ENCODE measurements around the gene MLEC.

Gene MLEC, protein sequence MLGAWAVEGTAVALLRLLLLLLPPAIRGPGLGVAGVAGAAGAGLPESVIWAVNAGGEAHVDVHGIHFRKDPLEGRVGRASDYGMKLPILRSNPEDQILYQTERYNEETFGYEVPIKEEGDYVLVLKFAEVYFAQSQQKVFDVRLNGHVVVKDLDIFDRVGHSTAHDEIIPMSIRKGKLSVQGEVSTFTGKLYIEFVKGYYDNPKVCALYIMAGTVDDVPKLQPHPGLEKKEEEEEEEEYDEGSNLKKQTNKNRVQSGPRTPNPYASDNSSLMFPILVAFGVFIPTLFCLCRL

DNA sequence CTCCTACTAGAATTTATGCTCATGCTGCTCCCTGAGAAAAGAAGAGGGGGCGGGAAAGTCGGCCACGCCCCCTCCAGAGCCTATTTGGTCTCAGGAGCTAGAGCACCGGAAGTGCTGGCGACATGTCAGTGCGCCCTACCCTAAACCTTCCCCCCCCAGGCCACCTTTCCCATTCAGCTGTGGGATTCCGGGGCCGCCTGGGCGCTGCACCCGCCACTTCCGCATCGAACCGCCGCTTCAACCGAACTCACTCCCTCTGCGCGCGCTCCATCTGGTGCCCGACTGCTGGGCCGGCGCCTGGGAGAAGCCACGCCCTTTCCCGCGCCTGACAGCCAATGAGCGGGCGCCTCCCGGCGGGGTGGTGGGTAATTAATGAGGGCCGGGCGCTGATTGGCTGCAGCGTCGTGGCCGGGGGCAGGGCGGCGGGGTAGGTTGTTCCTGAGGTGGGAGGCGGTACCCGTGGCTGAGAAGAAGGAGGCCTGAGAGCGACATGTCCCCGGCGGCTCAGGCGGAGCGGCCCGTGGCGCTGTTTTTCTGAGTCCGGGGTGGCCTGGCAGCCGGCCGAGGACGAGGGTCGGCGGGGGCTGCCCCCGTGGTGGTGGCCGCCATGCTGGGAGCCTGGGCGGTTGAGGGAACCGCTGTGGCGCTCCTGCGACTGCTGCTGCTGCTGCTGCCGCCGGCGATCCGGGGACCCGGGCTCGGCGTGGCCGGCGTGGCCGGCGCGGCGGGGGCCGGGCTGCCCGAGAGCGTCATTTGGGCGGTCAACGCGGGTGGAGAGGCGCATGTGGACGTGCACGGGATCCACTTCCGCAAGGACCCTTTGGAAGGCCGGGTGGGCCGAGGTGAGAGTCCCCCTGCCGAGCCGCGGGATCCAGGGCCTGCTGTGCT, at the start of gene MLEC:
Gene MLEC (plus strand): TSS at position 460 of the 888 bp plus-strand sequence. CDS start 148 bp downstream, at position 608.
- peak; percentile 96 for DNase-seq

DNA sequence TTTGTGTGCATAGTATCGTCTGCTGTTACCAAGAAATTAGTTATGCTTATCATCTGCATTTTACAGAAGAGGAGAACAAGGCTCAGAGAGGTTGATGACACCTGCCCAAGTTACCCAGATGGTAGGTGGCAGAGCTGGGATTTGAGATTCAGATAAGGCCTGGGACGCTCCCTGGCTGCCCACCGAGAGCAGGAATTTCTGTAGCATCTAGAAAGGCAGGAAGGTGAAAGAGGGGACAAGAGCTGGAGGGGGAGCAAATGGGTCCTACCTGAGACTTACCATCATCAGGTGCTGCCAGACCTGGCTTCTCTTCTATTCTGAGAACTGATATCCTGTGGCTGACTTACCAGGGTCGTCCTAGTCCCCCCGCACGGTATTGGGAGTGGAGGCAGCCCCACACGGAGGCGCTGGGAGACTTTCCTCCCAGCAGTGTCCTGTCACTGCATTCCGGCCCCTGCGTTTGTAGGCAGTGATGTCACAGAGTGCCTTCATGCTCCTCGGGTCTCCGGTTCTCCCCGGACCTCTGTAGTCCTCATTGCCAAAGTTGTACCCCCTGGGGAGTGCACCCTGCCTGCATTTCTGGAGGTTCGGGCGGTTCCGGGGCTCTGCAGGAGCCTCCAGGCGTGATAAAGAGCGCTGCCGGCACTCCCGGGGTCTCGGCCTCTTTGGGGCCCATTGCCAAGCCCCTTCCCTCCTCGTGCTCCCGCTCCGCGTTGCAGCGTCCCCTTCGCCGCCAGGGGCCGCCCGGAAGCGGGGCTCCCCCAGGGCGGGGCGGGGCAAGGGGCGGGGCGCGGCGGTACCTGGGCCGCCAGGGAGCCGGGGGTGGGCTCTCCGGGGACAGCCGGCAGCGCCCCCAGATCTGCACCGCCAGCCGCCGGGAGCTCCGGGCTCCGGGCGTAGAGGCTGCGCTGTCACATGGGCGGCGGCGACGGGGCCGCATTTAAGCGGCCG, 46.9 kb upstream of the MLEC start, which contains the start of gene CABP1:
Gene CABP1 (plus strand): TSS at position 856 of the 951 bp plus-strand sequence. CDS start 60 bp downstream, at position 916.
- DNase-seq, result no peak

DNA sequence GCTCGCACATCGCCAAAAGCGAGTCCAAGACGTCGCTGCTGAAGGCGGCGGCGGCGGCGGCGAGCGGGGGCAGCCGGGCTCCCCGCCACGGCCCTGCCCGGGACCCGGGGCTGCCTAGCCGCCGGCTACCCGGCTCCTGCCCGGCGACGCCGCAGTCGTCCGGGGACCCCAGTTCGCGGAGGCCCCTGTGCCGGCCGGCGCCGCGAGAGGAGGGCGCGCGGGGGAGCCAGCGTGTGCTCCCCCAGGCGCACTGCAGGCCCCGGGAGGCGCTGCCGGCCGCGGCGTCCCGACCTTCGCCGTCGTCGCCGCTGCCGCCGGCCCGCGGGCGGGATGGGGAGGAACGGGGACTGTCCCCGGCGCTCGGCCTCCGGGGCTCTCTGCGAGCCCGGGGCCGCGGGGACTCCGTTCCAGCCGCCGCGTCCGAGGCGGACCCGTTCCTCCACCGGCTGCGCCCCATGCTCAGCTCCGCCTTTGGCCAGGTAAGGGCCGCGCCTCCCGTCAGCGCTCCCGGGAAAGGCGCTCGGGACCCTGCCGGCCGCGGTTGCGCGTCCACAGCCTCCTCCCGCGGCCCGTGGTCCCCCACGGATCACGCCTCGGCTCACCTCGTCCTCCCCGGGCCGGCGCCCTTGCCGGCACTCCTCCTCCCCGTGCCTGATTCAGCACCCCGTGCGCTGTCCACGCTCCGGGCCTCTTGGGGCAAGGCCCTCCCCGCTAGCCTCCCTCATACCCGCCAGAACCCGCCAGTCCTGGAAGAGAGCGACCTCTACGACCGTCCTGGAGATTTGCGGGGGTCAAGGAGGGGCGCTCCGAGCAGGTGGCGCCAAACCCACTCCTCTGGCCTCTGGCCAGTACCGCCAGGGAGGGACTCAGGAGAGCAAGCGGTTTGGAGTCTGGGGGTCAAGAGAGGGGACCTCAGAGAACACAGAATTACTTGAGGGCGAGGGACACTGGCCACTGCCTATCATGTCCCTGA, 45.8 kb upstream of the MLEC start:
- DNase-seq, result no peak

DNA sequence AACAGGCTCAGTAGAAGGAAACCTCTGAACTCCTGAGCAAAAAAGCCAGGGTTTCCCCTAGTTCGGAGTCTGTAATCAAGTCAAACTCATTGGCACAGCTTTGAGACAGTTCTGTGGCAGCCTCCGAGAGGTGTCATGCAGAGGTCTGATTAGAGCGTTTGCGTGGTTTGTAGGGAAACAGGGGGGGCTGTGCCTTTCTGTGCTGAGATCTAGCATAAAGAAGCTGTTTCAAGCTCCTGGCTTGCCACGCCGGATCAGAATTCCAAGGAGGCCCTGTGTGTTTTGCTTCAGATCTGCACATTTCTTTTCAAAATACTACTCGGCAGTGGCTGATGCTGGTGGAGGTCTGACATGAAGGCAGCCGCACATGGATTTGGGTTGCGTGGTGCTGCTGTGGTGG, 44.8 kb upstream of the MLEC start:
- DNase-seq, result no peak

DNA sequence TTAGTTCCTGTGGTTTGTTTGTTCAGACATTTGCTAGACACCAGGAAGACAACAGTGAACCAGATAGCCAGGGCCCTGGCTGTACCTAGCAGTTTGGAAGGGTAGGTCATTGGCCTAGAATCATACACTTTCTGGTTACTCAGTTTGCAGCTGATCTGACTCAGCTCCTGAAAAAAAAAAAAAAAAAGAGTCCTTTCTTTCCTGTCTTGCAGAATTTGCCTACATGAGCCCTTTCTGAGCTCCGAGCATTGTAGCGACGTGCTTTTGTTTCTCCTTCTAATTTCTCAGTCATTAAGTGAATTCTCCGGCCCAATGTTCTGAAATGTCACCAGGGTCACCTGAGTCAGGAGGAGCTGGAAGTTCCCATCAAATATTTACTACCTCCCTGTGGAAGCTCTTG, 44.1 kb upstream of the MLEC start:
- DNase-seq, result no peak

DNA sequence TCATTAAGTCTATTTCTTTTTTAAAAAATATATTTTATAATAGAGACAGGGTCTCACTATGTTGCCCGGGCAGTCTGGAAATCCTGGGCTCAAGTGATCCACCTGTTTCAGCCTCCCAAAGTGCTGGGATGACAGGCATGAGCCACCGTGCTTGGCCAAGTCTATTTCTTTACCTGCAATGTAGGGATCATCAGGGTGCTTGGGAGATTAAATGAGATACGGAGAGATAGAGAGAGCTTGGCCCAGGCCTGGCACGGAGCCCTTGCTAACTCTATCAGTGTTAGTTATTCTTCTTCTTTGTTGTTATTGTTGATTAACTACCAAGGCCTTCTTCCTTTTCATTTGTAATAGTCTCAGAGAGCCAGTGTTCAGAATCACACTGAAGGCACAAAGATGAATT, 43.4 kb upstream of the MLEC start:
- no peak for DNase-seq

DNA sequence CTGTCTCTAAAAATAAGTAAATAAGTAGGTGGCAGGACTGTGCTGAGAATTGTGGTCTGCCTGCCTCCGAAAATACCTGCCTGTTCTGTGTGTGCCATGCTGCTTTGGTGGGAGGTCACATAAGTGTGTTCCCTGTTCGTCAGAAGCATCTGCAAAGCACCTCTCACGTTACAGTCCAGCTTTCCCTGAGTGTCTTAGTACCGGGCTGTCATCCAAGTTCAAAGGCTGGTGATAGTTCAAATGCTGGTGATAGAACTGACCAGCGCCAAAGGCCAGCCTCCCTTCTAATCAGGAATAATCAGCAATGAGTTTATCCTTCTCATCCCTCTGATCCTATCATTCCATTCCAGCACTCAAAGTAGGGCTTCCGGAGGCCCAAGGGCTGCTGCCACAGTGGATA, 40.9 kb upstream of the MLEC start:
- DNase-seq, result no peak

DNA sequence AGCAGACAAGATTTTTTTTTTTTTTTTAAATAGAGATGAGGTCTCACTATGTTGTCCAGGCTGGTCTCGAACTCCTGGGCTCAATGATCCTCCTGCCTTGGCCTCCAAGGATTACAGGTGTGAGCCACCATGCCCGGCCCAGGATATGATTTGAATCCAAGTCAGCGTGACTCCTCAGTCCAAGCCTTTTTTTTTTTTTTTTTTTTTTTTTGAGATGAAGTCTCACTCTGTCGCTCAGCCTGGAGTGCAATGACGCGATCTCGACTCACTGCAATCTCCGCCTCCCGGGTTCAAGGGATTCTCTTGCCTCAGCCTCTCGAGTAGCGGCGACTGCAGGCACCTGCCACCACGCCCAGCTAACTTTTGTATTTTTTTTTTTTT, 39.6 kb upstream of the MLEC start:
- no peak for DNase-seq

DNA sequence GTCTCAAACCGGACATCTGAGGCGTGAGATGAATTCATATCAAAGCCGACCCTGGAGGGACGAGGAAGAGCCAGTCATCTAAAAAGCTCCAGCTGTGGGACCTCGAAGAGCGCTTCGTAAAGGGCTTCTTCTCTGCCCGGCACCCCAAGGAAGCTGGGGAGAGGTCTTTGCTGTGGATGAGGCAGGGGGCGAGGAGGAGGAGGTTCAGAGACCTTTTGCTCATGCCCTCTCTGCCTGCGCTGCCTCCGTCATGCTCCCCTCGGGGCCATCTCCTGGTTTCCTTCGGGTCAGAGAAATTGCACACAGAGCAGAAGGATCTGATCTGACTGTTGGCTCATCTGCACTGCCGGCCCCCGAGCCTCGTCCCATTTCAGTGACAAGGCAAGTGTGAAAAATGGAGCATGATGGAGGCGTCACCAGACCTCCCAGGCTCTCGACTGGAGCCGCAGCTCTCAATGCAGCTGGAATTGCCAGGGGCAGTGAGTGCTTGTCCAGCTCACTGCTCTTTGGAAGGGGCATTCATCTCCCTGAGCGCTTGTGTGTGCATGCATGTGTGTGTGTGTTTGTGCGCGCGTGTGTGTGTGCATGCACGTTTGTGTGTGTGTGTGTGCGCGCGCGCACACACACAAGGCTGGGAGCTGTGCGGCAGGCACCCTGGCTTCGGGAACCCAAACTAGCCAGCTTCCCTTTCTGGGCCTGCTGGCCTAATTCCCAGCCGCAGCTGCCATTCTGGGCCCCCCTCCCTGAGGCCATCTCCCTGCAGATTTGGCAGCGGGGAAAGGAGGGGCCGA, 37.3 kb upstream of the MLEC start:
- DNase-seq, result no peak

DNA sequence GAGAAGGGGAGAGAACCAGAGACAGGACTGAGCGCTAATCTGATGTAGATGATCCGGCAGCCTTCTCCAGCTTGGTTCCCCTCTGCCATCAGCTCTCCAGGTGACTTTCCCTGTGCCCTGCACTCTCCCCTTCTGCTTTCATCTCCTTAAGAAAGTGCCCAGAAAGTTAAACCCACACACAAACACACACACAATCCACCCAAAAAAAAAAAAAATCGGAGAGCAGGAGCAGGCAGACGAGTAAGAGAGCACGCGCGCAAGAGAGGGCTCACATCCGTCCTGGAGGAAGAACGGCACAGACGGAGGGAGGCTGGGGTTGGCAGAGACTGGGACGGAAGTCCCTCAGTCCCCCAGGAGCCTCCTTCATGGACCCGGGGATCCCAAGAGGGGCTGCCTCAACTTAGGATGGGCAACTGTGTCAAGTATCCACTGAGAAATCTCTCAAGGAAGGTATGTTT, 36.7 kb upstream of the MLEC start:
- DNase-seq, result no peak

DNA sequence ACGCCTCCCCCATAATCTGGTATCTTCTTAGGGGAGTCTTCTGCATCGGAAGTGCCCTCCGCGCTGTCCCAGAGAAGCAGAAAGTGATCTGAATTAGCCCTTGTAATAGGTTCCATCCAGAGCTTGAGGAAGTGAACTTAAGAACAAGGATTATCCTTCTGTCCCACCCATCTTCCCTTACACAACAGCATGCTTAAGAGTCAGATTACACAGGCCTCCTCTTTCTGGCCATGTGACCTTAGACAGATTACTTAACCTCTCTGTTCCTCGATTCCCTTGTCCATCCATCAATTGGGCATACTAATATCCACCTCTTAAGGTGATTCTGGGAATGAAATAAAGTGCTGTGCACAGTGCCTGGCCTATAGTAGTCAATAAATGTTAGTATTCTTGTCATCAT, 35.1 kb upstream of the MLEC start:
- DNase-seq, result no peak

DNA sequence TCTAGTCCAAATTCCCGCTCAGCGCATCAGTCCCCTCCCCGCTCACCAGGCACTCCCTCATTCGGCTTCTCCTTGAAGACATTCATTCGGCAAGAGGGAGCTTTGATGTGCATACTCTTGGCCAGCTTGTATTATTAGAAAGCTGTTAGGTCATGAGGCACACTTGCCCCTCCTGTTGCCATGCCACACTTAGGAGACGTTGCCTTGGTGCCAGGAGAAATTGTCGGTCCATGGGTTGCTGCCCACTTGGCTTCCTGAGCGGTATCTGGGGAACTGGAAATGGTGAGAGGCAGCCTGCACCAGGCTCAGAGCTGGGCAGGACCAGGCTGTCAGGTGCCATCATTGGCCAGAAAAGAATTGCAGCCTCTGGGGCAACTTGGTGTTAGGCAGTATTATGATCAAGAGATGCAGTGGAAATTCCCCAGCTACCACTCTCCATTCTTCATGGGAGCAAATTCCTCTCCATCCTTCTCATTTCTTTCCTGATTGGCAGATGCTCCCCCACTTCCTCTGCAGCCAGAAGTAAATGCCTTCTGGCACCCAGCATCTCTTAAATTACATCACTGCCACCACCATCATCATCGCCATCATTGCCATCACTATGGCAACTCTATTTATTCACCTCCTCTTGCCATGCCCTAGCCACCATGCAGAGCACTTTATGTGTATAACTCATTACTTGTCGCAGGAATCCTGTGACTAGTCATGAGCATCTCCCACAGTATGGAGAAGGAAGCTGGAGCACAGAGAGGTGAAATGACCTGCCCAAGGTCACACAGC, 34.1 kb upstream of the MLEC start:
- DNase-seq, result no peak

DNA sequence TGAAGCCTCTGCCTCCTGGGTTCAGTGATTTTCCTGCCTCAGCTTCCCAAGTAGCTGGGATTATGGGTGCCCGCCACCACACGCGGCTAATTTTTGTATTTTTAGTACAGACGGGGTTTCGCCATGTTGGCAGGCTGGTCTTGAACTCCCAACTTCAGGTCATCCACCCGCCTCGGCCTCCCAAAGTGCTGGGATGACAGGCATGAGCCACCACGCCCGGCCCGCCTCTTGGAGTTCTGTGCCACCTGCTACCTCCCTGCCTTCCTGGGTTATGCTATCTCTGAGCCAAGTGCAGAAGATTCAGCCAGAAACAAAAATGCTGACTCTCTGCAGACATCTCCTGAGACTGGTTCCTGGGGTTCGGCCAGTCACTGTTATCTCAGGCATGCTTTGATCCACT, 33.3 kb upstream of the MLEC start:
- no peak for DNase-seq

DNA sequence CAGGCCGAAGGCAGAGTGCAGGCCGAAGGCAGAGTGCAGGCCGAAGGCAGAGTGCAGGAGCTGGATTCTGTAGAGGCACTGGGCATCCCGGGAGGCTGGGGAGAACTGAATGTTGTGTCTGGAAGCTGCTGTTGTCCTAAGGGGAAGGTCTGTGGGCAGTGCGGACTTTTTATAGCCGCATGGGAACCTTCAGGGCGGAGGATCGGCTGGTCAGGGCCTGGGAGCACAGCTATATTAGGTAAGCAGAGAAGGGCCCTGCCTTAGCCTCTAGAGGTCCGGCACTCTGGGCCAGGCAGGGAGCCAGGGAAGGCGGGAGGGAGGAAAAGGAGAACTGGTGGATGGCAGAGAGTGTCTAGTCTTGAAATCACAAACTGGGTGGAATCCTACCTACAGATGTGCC, 32.3 kb upstream of the MLEC start:
- no peak for DNase-seq

DNA sequence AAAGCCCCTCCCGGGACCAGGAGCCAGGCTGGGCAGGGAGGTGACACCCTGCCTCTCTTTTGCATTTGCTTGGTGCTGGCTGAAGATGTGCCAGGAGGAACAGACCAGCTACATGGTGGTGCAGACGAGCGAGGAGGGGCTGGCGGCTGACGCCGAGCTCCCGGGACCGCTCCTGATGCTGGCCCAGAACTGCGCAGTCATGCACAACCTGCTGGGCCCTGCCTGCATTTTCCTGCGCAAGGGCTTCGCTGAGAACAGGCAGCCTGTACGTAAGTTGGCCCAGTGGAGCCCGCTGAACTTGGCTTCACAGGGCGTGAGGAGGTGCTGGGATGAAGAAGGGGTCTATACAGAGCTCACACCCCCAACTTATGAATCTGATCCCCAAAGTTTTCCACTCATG, 30.9 kb upstream of the MLEC start:
- DNase-seq, result no peak

DNA sequence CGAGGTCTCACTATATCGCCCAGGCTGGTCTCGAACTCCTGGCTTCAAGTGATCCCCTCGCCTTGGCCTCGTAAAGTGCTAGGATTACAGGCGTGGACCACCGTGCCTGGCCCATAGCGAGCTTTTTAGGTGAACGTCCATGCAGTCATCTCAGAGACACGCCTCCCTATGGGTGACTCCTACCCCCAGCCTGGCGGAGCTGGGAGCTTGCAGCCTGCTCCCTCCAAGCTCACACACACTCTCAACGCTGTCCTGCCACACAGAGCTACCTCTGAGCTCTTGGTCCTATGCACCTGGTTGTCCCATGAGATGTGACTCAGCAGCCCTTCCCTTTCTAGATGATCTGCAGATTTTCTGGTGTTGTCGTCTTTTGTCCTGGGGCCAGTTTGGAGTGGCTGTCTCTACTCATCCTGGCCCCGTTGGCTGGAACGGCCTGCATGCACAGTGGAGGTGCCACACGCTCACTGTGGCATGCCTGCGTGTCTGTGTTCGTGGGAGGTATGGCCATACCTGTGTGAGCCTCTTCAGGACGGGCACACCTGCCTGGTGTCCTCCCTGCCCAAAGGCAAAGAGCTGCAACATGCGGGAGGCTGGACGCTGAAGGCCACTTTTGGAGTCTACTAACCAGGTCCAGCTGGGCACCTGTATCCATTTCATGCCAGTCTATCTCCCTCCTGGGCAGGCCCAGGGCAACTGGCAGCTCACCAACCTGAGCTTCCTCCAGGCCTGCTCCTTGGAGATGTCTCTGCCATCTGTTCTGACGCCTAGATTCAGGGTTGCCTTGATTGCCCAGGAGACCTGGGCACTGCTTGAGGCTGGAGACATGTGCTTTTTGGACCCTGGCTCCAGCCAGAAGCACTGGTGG, 28.4 kb upstream of the MLEC start:
- DNase-seq, result no peak

DNA sequence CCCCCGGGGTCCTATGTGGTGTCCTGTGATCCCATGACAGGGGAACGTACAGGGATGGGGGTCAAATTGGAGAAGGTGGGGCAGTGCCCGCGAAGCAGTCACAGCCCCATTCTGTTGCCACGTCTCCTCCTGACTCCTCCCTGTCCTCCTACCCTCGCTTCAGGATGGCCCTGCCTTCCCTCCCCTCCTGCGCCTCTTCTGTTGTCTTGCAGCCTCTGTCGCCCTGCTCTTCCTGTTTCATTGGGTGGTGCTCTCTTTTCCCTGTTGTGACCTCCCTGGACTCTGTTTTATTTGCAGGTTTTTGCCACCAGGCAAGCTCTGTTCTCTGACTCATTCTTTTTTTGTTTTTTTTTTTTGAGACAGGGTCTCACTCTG, 27.8 kb upstream of the MLEC start:
- no peak for DNase-seq

DNA sequence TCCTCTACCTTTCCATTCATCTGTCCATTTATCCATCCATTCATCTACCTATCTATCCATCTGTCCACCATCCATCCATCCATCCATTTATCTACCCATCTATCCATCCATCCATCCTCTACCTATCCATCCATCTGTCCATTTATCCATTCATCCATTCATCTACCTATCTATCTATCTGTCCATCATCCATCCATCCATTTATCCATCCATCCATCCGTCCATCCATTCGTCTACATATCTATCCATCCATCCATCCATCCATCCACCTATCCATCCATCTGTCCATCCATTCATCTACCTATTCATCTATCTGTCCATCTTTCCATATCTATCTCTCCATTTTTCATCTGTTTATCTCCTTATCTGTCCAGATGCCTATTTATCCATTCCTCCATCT, 25.5 kb upstream of the MLEC start:
- DNase-seq, result no peak

DNA sequence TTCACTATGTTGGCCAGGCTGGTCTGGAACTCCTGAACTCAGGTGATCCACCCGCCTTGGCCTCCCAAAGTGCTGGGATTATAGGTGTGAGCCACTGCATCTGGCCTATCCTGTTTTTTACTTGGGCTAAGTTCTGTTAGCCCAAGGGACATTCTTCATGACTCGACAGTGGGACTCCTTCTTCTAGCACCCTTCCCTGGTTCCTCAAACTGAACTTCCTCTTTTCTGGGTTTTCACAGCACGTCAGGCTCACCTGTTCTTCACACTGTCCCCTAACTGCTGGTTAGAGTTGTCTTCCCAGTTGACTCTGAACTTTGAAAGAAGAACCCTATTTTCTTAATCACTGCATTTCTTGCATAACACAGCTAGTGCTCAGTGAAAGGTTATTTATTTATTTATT, 24.1 kb upstream of the MLEC start:
- DNase-seq, result no peak

Measured in DMS153 (cell line).